Eye (tissue), 1 donor: Measurements from ENCODE around the gene RIMBP2.
"Not testable (repeated sequence)": the region's sequence is repeated elsewhere in the genome, so short reads cannot be mapped to it uniquely, and the experiment has no call there.

Experiments used
- DNase-seq: peaks from one replicate; pipeline ENCODE4 v3.0.0-alpha.2; 2015

Gene RIMBP2

GRCh38 chr12:130705178-130705822, 10.8 kb downstream of the RIMBP2 start:
- DNase-seq: peak; percentile 56

GRCh38 chr12:130704606-130705005, 11.5 kb downstream of the RIMBP2 start:
- DNase-seq: peak; percentile 11

GRCh38 chr12:130703733-130704375, 12.2 kb downstream of the RIMBP2 start:
- DNase-seq: peak; percentile 38

- DNase-seq: peak; percentile 86
Observed at GRCh38 chr12:130702966-130703732, 12.9 kb downstream of the RIMBP2 start.

- DNase-seq: no peak
Observed at GRCh38 chr12:130701402-130701744, 14.7 kb downstream of the RIMBP2 start.

GRCh38 chr12:130700492-130701401, 15.4 kb downstream of the RIMBP2 start:
- peak; percentile 13 for DNase-seq

GRCh38 chr12:130698106-130698505, 18.0 kb downstream of the RIMBP2 start:
- DNase-seq: no peak

- no peak for DNase-seq
Observed at GRCh38 chr12:130696379-130697100, 19.6 kb downstream of the RIMBP2 start.

- DNase-seq: no peak
Observed at GRCh38 chr12:130695061-130695460, 21.0 kb downstream of the RIMBP2 start.

GRCh38 chr12:130689408-130690405, 26.4 kb downstream of the RIMBP2 start:
- no peak for DNase-seq

- DNase-seq: not testable (repeated sequence)
Observed at GRCh38 chr12:130688999-130689398, 27.1 kb downstream of the RIMBP2 start.

GRCh38 chr12:130687796-130688778, 28.0 kb downstream of the RIMBP2 start:
- DNase-seq: no peak

GRCh38 chr12:130687190-130687589, 28.9 kb downstream of the RIMBP2 start:
- DNase-seq: no peak

GRCh38 chr12:130686511-130686991, 29.5 kb downstream of the RIMBP2 start:
- DNase-seq: peak; percentile 63

- DNase-seq: no peak
Observed at GRCh38 chr12:130685850-130686249, 30.2 kb downstream of the RIMBP2 start.

GRCh38 chr12:130685250-130685787, 30.8 kb downstream of the RIMBP2 start:
- no peak for DNase-seq

GRCh38 chr12:130683811-130684210, 32.3 kb downstream of the RIMBP2 start:
- no peak for DNase-seq

GRCh38 chr12:130683080-130683479, 33.0 kb downstream of the RIMBP2 start:
- DNase-seq: no peak

- no peak for DNase-seq
Observed at GRCh38 chr12:130680451-130680990, 35.6 kb downstream of the RIMBP2 start.
